Anterior cingulate cortex (tissue), 58 donors: ENCODE results near the gene PHF21B.
A peak's percentile ranks its signal among the peaks of the same experiment; 100 is the strongest.

Experiments used
- DNase-seq, 58 donors: peaks; one replicate each; lab custom pipeline; 2025; lab: John Stamatoyannopoulos, UW

PHF21B gene

GRCh38 chr22:45019861-45020655, 10.3 kb upstream of the PHF21B start:
- no peak for DNase-seq

- DNase-seq, result no peak
Measured at GRCh38 chr22:45014654-45015053, 4.8 kb upstream of the PHF21B start.

GRCh38 chr22:45013138-45013537, 3.3 kb upstream of the PHF21B start:
- no peak for DNase-seq

- DNase-seq, result peak in 1 of 58 donors; percentile 36
Measured at GRCh38 chr22:45010532-45010900, 711 bp upstream of the PHF21B start.

GRCh38 chr22:45008751-45009605, 827 bp downstream of the PHF21B start:
- DNase-seq, result peak in 19 of 58 donors; percentile 8 to 59 (median 23)

- DNase-seq, result peak in 4 of 58 donors; percentile 28 to 56 (median 44)
Measured at GRCh38 chr22:45008186-45008681, 1.6 kb downstream of the PHF21B start.

GRCh38 chr22:45007391-45008185, 2.2 kb downstream of the PHF21B start:
- DNase-seq, result peak in 39 of 58 donors; percentile 16 to 78 (median 49)

- peak in 41 of 58 donors; percentile 21 to 74 (median 46) for DNase-seq
Measured at GRCh38 chr22:45006964-45007390, 2.8 kb downstream of the PHF21B start.

GRCh38 chr22:45006111-45006963, 3.5 kb downstream of the PHF21B start:
- DNase-seq, result peak in 19 of 58 donors; percentile 8 to 70 (median 35)

GRCh38 chr22:45001653-45002052, 8.2 kb downstream of the PHF21B start:
- no peak for DNase-seq

- DNase-seq, result no peak
Measured at GRCh38 chr22:45000330-45000729, 9.5 kb downstream of the PHF21B start.

GRCh38 chr22:44999687-45000086, 10.1 kb downstream of the PHF21B start:
- no peak for DNase-seq

GRCh38 chr22:44999231-44999630, 10.6 kb downstream of the PHF21B start:
- no peak for DNase-seq

- DNase-seq, result no peak
Measured at GRCh38 chr22:44998296-44998695, 11.5 kb downstream of the PHF21B start.

GRCh38 chr22:44997060-44997459, 12.7 kb downstream of the PHF21B start:
- no peak for DNase-seq

- no peak for DNase-seq
Measured at GRCh38 chr22:44996648-44997047, 13.2 kb downstream of the PHF21B start.

GRCh38 chr22:44996120-44996519, 13.7 kb downstream of the PHF21B start:
- no peak for DNase-seq

- DNase-seq, result no peak
Measured at GRCh38 chr22:44995715-44996114, 14.1 kb downstream of the PHF21B start.

- no peak for DNase-seq
Measured at GRCh38 chr22:44995105-44995514, 14.7 kb downstream of the PHF21B start.
